HG03066 (cell line): ENCODE results near the gene PEX5.
"Not testable (repeated sequence)": the region's sequence is repeated elsewhere in the genome, so short reads cannot be mapped to it uniquely, and the experiment has no call there.

Experiments used
- ATAC-seq: cut with Tn5 transposase; IDR thresholded peaks from one replicate; pipeline ENCODE4 v1.9.1; 2021; ENCODE audit warnings: low read depth; ENCODE audit not compliant: unreplicated experiment

PEX5 gene

DNA sequence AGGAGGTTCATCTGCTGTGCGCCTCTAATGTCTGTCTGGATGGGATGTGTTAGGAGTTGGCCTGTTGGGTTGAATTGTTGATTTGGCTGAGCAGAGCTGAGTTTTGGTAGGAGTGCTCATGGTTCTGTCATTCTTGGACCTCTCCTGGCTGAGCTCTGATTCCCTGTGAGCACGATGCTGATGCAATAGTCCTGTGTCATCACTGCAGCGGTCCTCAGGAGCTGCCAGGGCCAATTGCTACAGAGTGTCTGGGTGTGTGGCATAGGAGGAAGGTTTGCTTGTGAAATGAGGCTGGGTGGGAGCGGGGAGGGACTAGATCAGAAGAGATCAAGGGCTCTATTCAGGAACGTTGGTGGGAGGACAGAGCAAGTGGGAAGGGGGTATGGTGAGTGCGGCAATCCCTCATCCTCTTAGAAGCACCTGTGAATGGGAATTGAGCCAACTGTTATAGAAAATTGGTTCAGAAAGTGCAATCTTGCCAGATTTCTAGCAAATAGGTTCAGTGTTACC, 21.2 kb downstream of the PEX5 start:
- no peak for ATAC-seq

DNA sequence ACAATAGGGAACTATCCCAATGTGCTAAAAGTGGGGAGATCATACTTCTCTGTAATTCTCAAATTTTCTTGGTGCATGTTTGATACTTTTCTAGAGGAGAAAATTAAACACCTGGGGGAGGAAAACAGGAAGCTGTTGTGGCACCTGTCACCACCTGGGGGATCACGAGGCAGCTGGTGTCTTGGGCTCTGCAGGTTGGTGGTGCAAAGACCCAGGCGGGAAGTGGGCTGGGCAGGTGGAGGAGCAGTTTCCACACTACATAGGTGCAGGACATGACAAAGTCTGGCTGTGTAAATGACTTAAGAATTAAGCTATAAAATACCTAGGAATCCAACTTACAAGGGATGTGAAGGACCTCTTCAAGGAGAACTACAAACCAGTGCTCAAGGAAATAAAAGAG, 23.2 kb downstream of the PEX5 start:
- ATAC-seq: no peak

DNA sequence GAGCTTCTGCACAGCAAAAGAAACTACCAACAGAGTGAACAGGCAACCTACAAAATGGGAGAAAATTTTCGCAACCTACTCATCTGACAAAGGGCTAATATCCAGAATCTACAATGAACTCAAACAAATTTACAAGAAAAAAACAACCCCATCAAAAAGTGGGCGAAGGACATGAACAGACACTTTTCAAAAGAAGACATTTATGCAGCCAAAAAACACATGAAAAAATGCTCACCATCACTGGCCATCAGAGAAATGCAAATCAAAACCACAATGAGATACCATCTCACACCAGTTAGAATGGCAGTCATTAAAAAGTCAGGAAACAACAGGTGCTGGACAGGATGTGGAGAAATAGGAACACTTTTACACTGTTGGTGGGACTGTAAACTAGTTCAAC, 24.3 kb downstream of the PEX5 start:
- not testable (repeated sequence) for ATAC-seq

DNA sequence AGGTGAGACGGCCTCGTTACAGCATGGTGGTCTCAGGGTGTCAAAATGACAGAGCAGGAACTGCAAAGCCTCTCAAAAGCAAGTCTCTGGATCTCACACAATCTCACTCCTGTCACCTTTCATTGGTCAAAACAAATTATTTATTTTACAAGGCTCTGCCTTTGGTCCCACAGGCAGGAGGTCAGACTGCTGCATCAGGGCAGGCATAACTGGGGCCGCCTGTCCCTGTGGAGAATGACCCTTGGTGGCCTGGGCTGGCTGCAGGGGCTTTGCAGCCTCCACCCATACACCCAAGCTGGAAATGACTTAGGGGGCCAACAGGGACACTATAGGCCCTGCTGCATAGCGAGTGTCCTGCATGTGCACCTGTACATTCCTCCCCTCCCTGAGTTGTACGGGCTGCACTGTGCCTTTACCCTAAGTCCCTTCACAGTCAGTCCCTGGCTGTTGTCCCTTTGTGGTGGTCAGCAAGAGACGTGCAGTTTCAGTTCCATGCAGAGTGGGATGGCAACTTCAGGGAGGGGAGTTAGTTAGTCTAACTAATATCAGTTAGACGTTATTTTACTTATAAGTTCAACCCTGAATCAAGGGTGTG, 28.1 kb downstream of the PEX5 start:
- no peak for ATAC-seq

DNA sequence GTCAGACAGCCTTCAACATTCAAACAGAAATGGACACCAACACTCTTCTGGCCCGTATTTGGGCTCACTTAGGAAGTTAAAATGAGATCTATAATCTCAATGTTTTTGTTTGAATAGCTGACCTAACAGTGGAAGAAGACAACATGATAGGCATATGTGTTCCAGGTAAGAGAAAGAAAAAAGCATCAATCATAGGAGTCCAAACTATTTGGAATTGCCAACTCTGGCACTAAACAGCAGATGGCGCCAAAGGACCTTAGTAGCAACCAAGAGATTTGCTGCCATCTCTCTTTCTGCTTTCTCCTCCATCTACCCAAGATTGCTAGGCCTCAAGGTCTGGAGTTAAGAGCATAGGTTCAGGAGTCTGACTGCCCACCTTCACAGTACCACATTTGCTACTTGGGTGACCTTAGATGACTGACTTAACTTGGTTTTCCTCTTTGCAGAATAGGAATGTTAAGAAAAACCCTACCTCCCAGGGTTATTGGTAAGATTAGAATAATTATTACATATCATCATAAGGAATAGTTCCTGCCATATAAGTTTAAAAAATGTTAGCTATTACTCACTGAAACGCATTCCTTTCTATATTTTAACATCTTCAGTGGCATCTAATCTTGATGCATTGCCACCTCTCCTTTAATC, 30.2 kb downstream of the PEX5 start:
- no peak for ATAC-seq

DNA sequence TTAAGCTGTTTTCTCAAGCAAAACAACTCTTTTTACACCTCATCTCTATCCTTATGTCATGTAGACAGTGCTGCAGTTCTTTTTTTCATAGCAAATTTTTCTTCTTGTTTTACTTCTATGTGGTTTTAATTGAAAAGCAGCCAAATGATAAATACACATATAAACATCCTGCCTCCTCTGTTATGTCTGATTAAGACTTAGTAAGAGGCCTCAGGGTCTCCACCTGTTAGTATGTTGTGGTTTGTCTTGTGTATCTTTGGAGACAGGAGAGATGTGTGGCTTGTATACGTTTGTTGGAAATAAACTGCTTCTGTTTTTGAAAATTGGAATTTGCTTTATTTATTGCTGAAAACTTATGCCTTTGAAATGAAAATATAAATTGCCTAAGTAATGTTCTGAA, 32.0 kb downstream of the PEX5 start:
- no peak for ATAC-seq

DNA sequence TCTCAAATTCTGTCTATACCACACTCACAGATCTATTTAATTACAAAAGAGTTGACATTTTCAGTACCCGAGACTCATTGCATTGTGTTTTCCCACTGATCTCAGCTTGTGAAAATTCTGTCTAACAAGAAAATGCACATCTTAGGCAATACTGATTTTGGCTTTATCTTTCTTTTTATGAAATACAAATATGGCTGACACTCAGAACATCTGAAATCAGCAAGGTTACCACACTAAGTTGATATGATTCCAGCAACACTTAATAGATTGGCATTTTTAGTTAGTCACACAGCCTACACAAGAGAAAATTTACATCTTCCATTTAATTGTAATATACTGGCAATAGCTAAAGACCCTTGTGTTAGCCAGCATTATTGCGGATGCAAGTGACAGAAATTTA, 40.3 kb downstream of the PEX5 start:
- ATAC-seq: no peak

DNA sequence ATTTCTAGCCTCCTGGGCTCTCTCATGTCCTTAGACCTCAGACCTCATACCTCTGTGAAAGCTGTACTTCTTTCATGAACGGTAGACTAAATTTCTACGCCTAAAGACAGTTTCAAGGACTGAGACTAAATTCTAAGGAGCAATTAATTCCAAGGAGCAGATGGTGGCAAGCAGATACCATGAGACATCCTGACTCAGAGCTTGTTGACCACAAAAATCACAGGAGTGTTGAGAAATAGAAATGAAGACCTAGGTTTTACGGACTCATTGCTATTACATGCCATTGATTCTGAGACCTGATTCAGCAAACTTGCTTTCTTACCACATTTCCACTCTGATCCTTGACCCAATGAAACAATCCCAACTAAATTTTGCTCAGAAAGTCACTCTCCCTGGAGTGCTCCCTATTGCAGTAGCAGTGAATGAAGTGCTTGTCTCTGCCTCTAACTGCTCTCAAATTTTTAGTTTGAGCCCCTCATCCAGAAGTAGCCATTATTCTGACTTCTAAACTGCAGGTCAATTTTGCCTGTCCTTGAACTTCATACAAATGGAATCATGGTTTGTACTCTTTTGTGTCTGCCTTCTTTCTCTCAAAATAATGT, 52.0 kb downstream of the PEX5 start:
- no peak for ATAC-seq

DNA sequence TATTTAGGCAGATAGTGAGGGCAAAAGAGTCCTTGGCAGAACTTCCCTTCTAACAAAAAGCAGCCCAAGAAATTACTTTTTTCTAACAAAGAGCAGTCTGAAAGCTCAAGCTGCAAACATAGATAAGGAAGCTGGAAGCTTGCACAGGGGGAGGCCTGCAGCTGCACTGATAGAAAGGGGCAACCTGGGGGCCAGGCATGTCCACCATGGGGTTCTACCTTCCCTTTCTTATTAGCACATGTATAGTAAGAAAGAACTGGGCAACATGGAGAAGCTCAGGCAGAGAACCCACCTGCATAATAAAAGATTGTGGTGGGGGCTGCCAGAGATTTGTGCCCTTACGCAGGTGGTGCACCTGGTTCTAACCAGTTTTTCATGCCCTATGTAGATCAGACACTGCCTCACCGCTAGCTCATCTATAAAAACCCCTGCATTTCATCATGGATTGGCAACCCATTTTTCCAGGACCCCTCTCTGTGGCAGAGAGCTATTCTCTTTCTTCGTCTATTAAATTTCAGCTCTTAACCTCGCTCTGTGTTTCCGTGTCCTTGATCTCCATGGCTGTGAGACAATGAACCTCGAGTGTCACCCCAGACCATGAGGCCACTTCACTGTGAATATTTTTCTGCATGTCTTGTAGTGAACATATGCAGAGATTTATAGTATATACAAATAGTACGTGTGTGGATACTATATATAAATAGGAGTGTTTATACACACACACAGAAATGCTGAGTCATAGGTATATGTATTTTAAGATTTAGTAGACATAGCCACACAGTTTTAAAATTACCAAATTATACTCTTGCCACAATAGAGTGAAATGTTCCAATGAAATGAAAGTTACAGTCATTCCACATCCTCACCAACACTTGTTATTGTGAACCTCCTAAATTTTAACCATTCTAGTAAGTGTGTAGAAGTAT, 53.0 kb downstream of the PEX5 start:
- no peak for ATAC-seq

DNA sequence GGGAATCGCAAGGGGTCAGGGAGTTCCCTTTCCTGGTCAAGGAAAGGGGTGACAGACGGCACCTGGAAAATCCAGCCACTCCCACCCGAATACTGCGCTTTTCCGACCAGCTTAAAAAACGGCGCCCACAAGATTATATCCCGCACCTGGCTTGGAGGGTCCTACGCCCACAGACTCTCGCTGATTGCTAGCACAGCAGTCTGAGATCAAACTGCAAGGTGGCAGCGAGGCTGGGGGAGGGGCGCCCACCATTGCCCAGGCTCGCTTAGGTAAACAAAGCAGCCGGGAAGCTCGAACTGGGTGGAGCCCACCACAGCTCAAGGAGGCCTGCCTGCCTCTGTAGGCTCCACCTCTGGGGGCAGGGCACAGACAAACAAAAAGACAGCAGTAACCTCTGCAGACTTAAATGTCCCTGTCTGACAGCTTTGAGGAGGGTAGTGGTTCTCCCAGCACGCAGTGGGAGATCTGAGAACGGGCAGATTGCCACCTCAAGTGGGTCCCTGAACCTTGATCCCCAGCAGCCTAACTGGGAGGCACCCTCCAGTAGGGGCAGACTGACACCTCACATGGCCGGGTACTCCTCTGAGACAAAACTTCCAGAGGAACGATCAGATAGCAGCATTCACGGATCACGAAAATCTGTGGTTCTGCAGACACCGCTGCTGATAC, 62.0 kb downstream of the PEX5 start:
- ATAC-seq: not testable (repeated sequence)

DNA sequence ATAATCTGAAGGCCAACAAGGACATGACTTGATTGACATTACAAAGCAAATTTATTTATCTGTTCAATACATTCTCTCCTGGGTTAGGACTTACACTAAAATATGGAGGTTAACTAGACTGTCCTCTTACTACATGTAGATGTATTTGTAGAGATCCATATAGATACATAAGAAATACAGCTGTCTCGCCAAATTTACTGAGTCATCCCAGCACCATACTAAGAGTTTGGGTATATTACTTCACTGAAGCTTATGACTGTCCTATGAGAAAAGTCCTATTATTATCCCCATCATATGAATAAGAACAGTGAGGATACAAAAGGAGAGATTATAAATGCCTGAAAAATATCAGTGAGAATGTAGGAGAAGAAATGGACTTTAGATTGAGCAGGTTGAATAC, 69.6 kb downstream of the PEX5 start:
- ATAC-seq: no peak
